GM18526 (cell line): Measurements from ENCODE around the gene KSR2.

Source experiments
- POLR2A ChIP-seq: IDR thresholded peaks from 3 replicates; pipeline ENCODE4 v1.6.1; 2011; ENCODE audit not compliant: insufficient read length; ENCODE audit errors: extremely low read depth

Gene KSR2

GRCh38 chr12:117774941-117775775 is 193.6 kb downstream of the KSR2 start:
- TF ChIP-seq POLR2A = no peak

GRCh38 chr12:117768860-117769259 is 199.9 kb downstream of the KSR2 start:
- TF ChIP-seq POLR2A = no peak

DNA sequence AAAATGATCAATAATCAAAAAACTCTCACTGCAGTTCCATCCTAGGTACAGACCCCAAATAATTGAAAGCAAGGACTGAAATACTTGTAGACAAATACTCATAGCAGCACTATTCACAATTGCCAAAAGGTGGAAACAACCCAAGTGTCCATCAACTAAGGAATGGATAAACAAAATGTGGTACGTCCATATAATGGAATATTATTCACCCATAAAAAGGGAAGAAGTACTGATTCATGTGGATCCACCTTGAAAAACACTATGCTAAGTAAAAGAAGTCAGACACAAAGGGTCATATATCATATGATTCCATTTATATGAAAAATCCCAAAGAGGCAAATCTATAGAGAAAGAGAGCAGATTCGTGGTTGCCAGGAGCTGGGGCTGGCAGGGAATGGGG is 202.8 kb downstream of the KSR2 start:
- no peak for TF ChIP-seq POLR2A

DNA sequence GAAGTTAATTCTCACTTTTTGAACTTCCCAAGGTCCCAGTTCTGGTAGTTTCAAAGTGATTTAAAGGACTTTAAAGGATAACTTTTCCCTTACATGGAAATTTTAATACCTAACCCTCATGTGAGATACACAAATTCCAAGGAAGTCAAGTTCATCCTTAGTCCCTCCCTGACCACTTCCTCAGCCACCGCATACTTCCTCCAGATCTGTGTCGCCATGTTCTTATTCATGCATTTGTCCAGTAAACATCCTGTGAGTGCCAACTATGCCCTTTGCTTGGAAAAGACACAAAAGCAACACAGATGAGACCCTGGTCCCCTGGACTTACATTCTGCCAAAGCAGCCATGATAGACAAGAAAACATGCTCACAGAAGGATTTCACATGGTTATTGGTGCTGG is 206.6 kb downstream of the KSR2 start:
- TF ChIP-seq POLR2A = no peak

- TF ChIP-seq POLR2A = no peak
Observed at GRCh38 chr12:117761528-117762100, 207.2 kb downstream of the KSR2 start.

DNA sequence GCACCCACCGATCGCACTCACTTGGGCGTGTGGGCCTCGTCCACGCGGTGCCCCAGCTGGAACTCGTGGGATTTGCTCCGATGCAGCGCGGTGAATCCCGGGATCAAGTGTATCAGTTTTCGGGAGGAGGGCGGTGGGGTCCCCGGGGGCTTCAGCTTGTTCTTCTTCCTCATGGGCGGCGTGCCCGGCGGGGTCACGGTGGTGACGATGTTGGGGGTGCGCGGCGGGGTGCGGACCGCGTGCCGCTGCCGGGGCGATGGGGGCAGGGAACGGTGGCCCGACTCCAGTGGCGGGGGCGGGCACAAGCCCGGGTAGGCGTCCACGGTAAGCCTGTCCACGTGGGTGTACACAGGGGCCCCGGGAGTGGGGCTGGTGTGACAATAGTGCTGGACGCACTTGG is 207.8 kb downstream of the KSR2 start:
- no peak for TF ChIP-seq POLR2A

DNA sequence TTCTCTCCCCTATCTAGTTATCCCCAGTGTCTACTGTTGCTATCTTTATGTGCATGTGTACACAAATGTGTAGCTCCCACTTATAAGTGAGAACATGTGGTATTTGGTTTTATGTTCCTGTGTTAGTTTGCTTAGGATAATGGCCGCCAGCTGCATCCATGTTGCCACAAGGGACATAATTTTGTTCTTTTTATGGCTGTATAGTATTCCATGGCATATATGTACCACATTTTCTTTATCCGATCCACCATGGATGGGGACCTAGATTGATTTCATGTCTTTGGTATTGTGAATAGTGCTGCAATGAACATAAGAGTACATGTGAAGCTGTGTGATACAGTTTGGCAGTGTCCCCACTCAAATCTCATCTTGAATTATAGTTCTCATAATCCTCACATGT is 218.1 kb downstream of the KSR2 start:
- TF ChIP-seq POLR2A = no peak

GRCh38 chr12:117749431-117749830 is 219.4 kb downstream of the KSR2 start:
- no peak for TF ChIP-seq POLR2A

DNA sequence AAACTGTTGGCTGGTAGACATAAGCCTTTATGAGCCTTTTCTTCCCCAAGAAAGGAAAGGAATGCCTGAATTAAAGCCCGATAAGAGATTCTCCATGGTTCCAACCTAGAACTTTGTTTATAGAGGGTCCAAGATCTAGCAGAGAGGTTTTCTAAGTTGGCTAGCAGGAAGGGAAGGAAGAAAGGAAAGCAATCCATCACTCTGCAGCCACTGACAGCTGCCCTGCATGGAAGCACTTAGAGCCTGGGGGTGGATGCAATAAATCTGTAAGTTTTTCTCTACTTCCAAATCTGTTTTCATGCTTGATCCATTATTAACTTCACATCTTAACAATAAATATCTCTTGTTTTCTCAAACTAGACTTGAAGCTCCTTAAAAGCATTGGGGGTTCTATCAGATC is 224.4 kb downstream of the KSR2 start:
- no peak for TF ChIP-seq POLR2A

- TF ChIP-seq POLR2A = no peak
Observed at GRCh38 chr12:117743761-117744160, 225.0 kb downstream of the KSR2 start.

- no peak for TF ChIP-seq POLR2A
Observed at GRCh38 chr12:117742721-117743120, 226.1 kb downstream of the KSR2 start.

GRCh38 chr12:117738233-117738632 is 230.6 kb downstream of the KSR2 start:
- no peak for TF ChIP-seq POLR2A

DNA sequence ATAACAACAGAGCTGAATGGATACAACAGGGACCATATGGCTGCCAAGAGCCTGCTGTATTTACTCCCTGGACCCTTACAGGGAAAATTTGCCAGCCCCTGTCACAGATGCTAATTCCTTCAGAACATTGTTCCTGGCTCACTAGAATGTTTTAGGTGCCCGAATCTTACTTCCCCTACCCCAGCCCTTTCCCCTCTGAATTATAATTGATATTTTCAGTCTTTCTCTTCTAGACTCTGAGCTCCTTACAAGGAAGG is 235.3 kb downstream of the KSR2 start:
- TF ChIP-seq POLR2A = no peak

GRCh38 chr12:117732761-117733548 is 235.8 kb downstream of the KSR2 start:
- no peak for TF ChIP-seq POLR2A

- no peak for TF ChIP-seq POLR2A
Observed at GRCh38 chr12:117727301-117727700, 241.5 kb downstream of the KSR2 start.

- TF ChIP-seq POLR2A = no peak
Observed at GRCh38 chr12:117724543-117724942, 244.2 kb downstream of the KSR2 start.
